PC-9 (cell line): ENCODE data around the gene RALGPS2.

ENCODE experiments used
- EZH2 ChIP-seq: fragments of 200-600 bp; sonication (generic); IDR thresholded peaks from 2 replicates; pipeline ENCODE4 v1.8.0; 2017; ENCODE audit warnings: antibody characterized with exemption, low read depth
- TF ChIP-seq, protein P1 (sequence below): fragments of 200-600 bp; sonication (generic); conservative IDR thresholded peaks from 2 replicates; pipeline ENCODE4 v1.6.1; 2017; ENCODE audit warnings: mixed run types, antibody characterized with exemption, mild to moderate bottlenecking, moderate library complexity

GRCh38 chr1:178885869-178886268, 160.8 kb downstream of the RALGPS2 start:
- TF ChIP-seq, protein P1, sequence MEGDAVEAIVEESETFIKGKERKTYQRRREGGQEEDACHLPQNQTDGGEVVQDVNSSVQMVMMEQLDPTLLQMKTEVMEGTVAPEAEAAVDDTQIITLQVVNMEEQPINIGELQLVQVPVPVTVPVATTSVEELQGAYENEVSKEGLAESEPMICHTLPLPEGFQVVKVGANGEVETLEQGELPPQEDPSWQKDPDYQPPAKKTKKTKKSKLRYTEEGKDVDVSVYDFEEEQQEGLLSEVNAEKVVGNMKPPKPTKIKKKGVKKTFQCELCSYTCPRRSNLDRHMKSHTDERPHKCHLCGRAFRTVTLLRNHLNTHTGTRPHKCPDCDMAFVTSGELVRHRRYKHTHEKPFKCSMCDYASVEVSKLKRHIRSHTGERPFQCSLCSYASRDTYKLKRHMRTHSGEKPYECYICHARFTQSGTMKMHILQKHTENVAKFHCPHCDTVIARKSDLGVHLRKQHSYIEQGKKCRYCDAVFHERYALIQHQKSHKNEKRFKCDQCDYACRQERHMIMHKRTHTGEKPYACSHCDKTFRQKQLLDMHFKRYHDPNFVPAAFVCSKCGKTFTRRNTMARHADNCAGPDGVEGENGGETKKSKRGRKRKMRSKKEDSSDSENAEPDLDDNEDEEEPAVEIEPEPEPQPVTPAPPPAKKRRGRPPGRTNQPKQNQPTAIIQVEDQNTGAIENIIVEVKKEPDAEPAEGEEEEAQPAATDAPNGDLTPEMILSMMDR = no peak
- no peak for TF ChIP-seq EZH2
